Measurements from ENCODE around the gene CDK11B.
"Not testable (repeated sequence)": the region's sequence is repeated elsewhere in the genome, so short reads cannot be mapped to it uniquely, and the experiment has no call there.

CDK11B gene

DNA sequence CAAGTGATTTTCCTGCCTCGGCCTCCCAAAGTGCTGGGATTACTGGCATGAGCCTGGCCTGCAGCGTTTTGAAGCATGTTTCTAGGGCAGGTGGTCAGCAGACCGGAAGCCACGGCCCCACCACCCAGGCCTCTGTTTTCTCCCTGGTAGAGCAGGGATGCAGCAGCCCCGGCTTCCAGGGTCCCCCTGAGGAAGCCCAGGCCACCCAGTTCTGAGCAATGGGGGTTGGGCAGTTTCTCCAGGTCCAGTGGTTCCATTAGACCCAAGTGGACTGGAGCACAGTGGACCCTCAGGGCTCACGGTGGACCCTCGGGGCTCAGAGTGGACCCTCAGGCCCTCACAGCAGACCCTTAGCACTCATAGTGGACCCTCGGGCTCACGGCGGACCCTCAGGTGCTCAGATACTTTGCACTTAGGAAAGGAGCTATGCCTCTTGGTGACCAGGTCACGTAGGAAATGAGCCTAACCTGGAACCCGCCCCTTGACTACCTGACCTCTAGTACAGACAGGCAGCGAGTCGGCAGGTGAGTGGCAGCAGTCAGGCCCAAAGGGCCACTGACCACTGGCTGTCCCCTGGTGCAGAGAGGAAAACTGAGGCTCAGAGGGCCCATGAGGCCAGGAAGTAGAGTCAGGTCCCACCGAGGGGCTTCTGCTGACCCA lies 54.3 kb downstream of the CDK11B start:
- Histone ChIP-seq H3K4me3 (no peak overlapping the region), H3K27ac (no peak overlapping the region)

GRCh38 chr1:1603671-1604373 lies 55.0 kb downstream of the CDK11B start:
- H3K4me3 ChIP-seq, result no peak overlapping the region
- no peak overlapping the region for H3K27ac ChIP-seq

GRCh38 chr1:1602968-1603506 lies 55.8 kb downstream of the CDK11B start:
- Histone ChIP-seq H3K27ac (no peak overlapping the region), H3K4me3 (no peak overlapping the region)

DNA sequence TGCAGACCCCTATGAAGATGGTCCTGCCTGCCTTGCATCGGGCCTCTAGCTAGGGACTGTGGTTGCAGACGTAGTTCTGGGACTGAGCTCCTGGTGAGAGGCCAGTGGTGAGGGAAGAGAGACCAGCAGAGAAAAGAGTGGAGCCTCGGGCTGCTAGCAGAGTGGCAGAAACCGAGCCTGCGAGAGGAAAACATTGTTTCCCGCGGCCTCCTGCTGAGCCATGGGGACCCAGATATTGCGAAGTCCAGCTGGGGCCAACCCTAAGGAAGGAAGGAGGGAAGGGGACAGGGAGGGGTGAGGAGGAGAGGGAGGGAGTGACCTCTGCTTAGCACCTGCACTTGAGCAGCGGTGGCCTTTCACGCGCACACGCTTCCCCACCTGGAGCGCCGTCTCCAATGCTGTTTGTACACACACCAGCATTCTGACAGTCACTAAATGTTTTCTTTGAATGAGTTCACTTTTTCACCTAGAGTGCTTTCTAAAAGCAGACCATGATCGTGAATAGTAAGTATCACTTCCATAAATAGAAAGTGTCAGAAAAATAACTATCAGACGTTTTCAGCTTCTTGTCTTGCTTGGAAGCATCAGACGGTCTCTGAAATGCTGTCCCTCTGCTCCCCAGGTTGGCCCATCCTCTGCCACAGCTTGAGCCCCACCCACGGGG lies 56.4 kb downstream of the CDK11B start:
- Histone ChIP-seq H3K4me3 (no peak overlapping the region), H3K27ac (no peak overlapping the region)

DNA sequence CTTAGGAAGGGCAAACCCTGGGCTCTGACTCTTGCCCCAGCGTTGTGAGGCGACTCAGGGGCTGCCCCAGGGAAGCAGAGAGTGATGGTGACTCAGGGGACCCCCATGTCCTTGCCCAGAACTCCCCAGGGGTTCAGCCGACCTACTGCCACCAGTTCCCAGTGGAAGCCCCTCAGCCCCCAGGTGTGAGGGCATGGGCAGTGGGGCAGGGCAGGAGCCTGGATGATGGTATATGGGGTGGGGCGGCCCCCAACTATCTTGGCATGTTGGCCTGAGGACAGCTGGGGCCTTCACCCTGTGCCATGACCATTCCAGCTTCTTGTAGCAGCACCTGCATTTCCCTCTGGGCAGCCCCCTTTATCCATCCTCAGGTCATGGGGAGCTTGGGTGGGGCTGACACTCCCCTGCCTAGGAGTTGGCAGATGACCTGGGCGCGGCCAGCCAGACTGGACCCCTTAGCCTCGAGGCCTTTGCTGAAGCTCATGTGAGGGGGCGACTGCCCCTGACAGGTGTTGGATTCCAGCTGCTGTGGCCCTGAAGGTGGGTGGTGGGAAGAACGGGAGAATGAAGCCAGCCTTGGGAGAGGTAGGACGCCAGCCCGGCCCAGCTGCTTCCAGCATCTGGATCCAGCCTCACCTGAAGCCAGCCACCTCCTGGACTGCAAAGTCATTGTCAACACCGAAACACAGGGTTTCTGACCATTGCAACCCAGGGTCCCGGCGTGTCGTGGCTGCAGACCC lies 57.1 kb downstream of the CDK11B start:
- no peak overlapping the region for H3K27ac ChIP-seq
- H3K4me3 ChIP-seq, result no peak overlapping the region

DNA sequence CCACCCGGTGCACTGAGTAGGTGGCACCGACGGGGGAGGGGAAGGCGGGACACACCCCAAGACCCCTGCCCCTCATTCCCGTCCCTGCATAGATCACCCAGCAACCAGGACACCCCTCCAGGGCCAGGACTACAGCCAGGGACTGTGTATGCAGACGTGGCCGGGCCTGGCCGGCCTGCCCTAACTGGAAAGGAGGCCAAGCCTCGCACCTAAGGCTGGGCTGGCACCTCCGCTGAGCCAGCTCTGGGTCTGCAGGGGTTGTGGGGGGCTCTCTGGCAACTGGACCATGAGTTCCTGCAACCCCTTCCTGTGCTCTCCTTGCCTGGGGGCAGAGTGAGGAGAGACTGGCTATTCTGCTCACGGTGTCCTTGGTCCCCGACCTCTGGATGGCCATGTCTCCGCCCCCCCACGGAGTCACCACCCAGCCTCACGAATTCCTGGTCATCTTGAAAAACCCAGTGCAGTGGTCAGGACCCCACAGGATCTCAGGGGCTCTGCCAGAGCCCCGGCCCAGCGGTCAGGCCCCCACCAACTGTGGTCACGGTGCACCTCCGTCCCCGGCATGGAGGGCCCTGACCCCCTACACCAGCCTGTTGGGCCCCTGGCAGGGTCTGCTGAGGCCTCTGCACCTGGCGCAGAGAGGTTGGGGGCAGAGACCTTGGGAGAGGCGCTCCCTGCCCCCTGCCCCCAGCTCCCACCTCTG lies 57.8 kb downstream of the CDK11B start:
- peak overlapping the region in 2 of 7 experiments; percentile 39 to 47 for H3K4me3 ChIP-seq
- no peak overlapping the region for H3K27ac ChIP-seq

- no peak within 1 kb of the TSS for H3K27ac ChIP-seq
- peak within 1 kb of the TSS; percentile 27 to 47 (median 40) for H3K4me3 ChIP-seq
These were observed 58.6 kb downstream of the CDK11B start, which contains the start of gene FNDC10 for GRCh38 chr1:1599935-1600860. TSS of gene FNDC10 (minus strand) at chr1:1600135. CDS start at chr1:1600015, 120 bp downstream.

GRCh38 chr1:1599030-1599934 lies 59.5 kb downstream of the CDK11B start:
- H3K27ac ChIP-seq, result no peak overlapping the region
- peak overlapping the region in 6 of 7 experiments; percentile 8 to 35 (median 24) for H3K4me3 ChIP-seq

DNA sequence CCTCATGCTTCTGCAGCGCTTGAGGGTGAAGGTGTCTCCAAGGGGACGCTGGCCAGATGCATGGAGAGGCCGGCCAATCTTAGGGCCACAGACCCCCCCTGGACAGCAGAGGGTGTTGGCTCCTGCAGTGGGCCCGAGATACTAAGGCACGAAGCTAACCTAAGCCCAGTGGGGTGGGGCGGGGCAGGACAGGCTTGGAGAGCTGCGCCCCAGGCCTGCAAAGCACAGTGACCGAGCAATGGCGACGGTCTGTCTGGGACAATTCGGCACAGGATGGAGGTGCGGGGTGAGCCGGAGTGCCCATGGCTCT lies 60.1 kb downstream of the CDK11B start:
- Histone ChIP-seq H3K4me3 (no peak overlapping the region), H3K27ac (no peak overlapping the region)

GRCh38 chr1:1598051-1598719 lies 60.6 kb downstream of the CDK11B start:
- H3K27ac ChIP-seq, result no peak overlapping the region
- no peak overlapping the region for H3K4me3 ChIP-seq

GRCh38 chr1:1597275-1597930 lies 61.4 kb downstream of the CDK11B start:
- no peak overlapping the region for H3K4me3 ChIP-seq
- no peak overlapping the region for H3K27ac ChIP-seq

DNA sequence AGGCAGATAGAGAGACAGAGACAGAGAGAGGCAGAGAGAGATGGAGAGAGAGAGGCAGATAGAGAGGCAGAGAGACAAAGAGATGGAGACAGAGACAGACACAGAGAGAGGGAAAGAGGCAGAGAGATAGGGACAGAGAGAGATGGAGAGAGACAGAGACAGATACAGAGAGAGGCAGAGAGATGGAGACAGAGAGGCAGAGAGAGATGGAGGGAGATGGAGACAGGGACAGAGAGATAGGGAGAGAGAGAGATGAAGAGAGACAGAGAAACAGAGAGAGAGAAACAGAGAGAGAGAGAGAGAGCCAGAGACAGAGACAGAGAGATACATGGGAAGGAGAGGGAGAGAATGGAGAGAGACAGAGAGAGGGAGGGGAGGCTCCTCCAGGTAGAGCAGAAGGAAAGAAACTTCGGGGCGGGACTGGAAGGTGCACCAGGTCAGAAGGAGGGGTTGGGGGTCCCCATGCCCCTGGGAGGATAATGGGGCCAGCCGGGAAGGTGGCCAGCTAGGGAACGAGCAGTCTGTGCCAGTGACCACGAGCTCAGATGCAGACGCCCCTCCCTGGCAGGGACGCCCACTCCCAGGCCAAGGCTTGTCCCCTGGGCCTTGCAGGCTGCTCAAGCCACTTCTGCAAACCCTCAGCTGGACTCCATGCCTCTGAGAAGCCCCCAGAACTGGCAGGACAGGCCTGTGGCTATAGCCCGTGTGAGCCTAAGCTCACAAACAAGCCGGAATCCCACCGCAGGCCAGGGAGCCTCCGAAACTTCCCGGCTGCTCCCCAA lies 62.1 kb downstream of the CDK11B start:
- Histone ChIP-seq H3K4me3 (no peak overlapping the region), H3K27ac (no peak overlapping the region)

GRCh38 chr1:1595341-1595740 lies 63.5 kb downstream of the CDK11B start:
- not testable (repeated sequence) for H3K27ac ChIP-seq, H3K4me3 ChIP-seq

DNA sequence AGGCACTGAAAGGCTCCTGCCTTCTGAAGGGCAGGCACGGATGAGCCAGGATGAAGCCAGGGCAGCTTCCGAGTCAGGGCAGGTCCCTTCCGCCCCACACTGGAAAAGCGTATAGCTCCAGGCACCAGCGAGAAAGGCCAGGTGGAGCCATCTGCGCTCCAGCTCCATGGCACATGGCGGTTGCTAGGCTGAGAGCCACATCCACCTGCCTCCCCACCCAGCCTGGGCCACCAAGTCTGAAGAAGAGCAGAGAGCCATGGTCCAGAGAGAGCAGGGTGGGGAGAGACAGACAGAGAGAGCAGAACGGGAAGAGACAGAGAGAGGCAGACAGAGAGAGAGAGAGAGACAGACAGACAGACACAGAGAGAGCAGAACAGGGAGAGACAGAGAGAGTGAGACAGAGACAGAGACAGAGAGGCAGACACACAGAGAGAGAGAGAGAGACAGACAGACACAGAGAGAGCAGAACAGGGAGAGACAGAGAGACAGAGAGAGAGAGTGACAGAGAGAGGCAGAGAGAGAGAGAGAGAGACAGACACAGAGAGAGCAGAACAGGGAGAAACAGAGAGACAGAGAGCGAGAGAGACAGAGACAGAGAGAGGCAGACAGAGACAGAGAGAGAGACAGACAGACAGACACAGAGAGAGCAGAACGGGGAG lies 64.1 kb downstream of the CDK11B start:
- no peak overlapping the region for H3K27ac ChIP-seq

More for the DNA sequence above, 64.1 kb downstream of the CDK11B start:
- H3K4me3 ChIP-seq, result no peak overlapping the region

Measured in skin epidermis (tissue), 12 donors.